CD4-positive, alpha-beta T cell treated with Interleukin-2 at 100 ng/mL for 4 hours (primary cell): ENCODE results near the gene OR4C6.

ENCODE experiments used
- DNase-seq: peaks from one replicate; pipeline ENCODE4 v3.0.0-alpha.2; 2020; ENCODE audit warnings: low spot score

OR4C6 gene

GRCh38 chr11:55661901-55662300, at the start of gene OR4C6:
OR4C6 (plus strand) TSS chr11:55662201; CDS start chr11:55665167, 2,966 bp downstream.
- DNase-seq = no peak

DNA sequence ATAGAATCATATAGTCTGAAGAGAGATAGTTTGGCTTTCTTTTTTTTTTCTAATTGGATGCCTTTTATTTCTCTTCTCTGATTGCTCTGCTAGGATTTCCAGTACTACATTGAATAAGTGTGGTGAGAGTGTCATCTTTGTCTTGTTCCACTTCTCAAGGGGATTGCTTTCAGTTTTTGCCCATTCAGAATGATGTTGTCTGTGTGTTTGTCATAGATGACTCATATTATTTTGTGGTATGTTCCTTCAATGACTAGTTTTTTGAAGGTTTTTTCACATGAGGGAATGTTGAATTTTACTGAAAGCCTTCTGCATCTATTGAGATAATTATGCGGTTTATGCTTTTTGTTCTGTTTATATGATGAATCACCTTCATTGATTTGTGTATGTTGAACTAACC, 37.5 kb upstream of the OR4C6 start:
- no peak for DNase-seq

- no peak for DNase-seq
Measured at GRCh38 chr11:55634813-55635212, 27.2 kb upstream of the OR4C6 start, which contains the start of gene OR4P4. OR4P4 (plus strand) TSS chr11:55635113.

- DNase-seq = no peak
Measured at GRCh38 chr11:55648027-55648426, 14.0 kb upstream of the OR4C6 start, which contains the start of gene OR4S2. OR4S2 (plus strand) TSS chr11:55648327; CDS start chr11:55650904, 2,577 bp downstream.

GRCh38 chr11:55652560-55652959, 9.4 kb upstream of the OR4C6 start:
- no peak for DNase-seq

GRCh38 chr11:55655096-55655495, 6.9 kb upstream of the OR4C6 start:
- DNase-seq = no peak

DNA sequence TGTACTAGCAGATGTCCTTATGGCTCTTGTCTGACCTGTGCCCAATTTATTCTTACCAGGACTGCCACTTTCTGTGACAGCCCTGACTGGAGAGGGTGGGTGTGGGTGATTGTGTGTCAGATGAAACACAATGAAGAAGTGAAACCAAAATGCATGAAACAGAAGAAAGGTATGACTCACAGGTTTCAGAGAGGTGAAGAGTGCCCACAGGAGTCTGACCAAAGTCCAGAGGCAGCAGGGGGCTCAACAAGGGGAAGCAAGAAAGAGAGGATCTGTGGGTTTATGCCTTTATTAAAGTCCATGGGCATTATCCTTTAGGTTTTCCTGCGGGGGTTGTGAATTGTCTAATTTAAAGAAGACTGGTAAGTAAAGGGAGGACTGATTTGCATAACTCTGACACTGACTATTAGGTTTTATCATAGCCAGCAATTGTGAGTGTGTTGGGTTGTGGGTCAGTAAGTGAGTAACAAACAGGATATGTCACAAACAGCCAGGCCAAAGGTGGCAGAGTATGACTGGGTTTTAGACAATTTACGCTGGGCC, 3.9 kb upstream of the OR4C6 start:
- DNase-seq = no peak

DNA sequence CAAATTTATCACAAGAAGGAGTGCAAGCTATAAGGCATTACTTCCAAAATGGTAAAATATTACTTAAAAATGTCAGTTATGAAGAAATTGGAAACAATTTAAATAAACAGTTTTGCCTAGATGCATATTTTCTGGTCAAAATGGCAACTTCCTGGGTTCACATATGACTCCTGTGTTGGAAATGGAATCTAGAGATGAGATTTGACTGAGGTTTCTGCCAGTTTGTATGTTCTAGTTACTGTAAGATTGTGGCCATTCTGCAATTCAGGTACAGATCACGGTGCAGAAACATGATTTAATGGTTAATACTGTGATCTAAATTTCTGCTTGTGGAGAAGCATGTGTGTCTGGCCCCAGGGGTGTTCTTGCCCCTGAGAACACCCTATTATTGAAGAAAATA, 3.4 kb upstream of the OR4C6 start:
- no peak for DNase-seq

DNA sequence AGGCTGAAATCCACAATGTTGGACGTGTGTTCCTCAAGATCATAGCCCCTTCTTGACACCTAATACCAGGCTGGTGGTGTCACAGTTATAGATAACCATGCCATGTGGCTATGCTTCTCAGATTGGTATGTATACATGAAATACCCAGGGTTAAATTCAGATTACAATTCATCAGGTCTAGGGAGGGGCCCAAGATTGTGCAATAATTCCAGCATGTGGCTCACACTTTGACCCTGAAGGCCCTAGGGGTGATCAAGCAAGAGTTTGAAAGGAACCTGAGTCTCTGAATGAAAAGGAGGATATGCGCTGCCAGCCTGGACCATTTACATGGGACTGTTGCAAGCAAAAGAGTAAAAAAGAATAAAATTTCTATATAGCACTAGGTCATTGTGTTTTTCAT, 7.4 kb downstream of the OR4C6 start:
- DNase-seq = no peak

- DNase-seq = no peak
Measured at GRCh38 chr11:55673860-55674259, 11.9 kb downstream of the OR4C6 start.

- DNase-seq = no peak
Measured at GRCh38 chr11:55697817-55698216, 35.8 kb downstream of the OR4C6 start.

GRCh38 chr11:55701429-55701828, 39.4 kb downstream of the OR4C6 start:
- no peak for DNase-seq

DNA sequence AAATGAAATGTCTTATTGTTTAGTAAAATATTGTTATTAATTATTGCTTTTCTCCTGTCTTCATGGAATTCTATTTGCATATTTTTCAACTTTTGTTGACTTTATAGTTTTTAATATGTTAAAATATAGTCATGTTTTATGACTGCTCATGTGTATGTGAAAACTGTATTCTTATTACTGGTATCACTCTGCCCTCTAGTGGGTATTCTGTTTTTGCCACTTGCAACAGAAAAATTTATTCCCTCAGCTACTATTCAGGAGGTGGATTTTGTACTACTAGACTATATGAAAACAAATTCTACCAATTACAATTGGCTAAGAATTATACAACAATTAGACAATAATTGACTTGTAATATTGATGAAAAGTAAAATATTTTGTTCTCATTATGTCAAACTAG, 45.0 kb downstream of the OR4C6 start:
- DNase-seq = no peak

DNA sequence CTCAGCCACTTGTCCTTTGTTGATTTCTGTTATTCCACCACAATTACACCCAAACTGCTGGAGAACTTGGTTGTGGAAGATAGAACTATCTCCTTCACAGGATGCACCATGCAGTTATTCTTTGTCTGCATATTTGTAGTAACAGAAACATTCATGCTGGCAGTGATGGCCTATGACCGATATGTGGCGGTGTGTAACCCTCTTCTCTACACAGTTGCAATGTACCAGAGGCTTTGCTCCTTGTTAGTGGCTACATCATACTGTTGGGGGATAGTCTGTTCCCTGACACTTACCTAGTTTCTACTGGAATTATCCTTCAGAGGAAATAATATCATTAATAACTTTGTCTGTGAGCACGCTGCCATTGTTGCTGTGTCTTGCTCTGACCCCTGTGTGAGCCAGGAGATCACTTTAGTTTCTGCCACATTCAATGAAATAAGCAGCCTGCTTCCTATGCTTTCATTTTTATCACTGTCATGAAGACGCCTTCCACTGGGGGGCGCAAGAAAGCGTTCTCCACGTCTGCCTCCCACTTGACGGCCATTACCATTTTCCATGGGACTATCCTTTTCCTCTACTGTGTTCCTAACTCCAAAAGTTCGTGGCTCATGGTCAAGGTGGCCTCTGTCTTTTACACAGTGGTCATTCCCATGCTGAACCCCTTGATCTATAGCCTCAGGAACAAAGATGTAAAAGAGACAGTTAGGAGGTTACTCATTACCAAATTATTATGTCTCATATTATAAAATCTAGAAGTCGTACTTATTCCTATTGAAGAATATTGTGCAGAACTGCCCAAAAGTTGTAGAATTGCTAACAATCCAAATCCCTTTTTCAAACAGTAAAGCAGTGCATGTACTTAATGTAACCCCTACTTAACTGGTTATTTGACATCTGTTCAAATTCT, 53.2 kb downstream of the OR4C6 start:
- DNase-seq = no peak
